ENCODE data around the gene UBASH3A.

The UBASH3A gene

DNA sequence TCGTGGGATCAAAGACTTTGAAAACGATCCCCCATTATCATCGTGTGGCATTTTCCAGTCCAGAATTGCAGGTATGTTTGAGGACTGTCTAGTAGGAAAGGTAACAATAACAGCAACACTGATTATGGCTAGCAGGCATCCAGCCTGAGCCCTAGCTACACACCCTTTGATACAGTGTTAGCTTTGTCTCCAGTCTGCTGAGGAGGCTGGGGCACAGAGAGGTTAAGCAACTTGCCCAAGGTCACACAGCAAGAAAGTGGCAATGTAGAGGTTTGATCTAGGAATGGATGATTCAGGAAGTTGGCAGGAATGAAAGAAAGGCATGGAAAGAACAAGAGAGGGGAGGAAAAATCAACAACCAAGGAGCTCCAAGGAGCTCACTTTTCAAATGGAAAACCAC lies 31.2 kb downstream of the UBASH3A start:
- no peak for TF ChIP-seq JUND (IDR thresholded peaks at IDR 0.05; ENCODE audit: low read depth)
- in situ Hi-C loops (cut with HindIII; ENCODE audit: low pct_unique_long_range_greater_than_20kb, low sequenced_read_pairs): no loop called here
- no peak for DNase-seq (ENCODE audit: low read depth in 1 of 2, low spot score in 1 of 2)

DNA sequence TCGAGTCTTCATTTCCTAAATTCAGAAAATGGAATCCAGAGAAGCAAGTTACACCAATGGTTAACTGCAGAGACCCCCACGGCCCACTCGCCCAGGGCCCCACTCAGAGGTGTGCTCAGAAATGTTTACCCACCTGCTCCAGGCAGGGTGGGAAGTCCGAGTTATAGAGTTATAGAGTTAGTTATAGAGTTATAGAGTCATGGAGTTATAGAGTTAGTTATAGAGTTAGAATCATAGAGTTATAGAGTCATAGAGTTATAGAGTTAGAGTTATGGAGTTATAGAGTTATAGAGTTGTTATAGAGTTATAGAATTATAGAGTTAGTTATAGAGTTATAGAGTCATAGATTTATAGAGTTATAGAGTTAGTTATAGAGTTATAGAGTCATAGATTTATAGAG lies 31.7 kb downstream of the UBASH3A start:
- DNase-seq (ENCODE audit: low read depth in 1 of 2, low spot score in 1 of 2): no peak
- TF ChIP-seq JUND (IDR thresholded peaks at IDR 0.05; ENCODE audit: low read depth): no peak
- in situ Hi-C loops (cut with HindIII; ENCODE audit: low pct_unique_long_range_greater_than_20kb, low sequenced_read_pairs): no loop called here

DNA sequence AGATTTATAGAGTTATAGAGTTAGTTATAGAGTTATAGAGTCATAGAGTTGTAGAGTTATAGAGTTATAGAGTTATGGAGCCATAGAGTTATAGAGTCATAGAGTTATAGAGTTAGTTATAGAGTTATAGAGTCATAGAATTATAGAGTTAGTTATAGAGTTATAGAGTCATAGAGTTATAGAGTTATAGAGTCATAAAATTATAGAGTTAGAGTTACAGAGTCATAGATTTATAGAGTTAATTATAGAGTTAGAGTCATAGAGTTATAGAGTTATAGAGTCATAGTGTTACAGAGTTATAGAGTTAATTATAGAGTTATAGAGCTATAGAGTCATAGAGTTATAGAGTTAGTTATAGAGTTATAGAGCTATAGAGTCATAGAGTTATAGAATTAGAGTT lies 32.1 kb downstream of the UBASH3A start:
- DNase-seq (ENCODE audit: low read depth in 1 of 2, low spot score in 1 of 2): no peak
- in situ Hi-C loops (cut with HindIII; ENCODE audit: low pct_unique_long_range_greater_than_20kb, low sequenced_read_pairs): no loop called here
- TF ChIP-seq JUND (IDR thresholded peaks at IDR 0.05; ENCODE audit: low read depth): no peak

DNA sequence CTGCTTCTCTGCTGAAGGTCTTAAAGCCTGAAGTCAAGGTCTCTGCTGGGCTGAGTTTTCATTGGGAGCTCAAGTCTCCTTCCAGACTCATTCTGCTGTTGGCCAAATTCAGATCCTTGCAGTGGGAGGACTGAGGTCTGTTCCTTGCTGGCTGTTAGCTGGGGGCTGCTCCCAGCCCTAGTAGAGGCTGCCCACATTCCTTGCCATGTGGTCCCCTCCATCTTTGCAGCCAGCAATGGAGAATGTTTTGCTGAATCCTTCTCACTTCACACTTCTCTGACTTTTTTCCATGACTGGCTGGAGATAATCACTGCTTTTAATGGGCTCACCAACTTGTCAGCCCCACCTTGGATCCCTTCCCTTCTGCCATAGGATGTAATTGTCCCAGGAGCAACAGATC lies 33.2 kb downstream of the UBASH3A start:
- in situ Hi-C loops (cut with HindIII; ENCODE audit: low pct_unique_long_range_greater_than_20kb, low sequenced_read_pairs): no loop called here
- no peak for DNase-seq (ENCODE audit: low read depth in 1 of 2, low spot score in 1 of 2)
- no peak for TF ChIP-seq JUND (IDR thresholded peaks at IDR 0.05; ENCODE audit: low read depth)

DNA sequence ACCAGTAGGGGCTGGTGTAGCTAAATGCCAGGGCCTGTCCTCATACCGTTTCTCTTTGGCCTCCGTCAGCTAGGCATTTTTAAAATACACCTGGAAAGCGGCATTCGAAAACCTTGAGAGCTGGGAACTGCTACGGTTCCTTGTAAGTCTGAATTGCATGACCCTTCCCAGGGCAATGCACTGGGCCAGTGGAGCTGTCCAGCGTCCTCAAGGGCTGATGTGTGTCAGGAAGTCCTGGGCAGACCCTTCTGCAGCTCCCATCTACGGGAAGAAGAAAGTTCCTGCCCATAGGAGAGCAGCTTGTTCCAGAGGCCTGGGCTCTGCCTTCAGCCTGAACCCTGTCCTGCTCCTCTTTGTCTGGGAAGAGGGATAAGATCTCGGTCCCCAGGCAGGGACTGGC lies 34.1 kb downstream of the UBASH3A start:
- in situ Hi-C loops (cut with HindIII; ENCODE audit: low pct_unique_long_range_greater_than_20kb, low sequenced_read_pairs): no loop called here
- DNase-seq (ENCODE audit: low read depth in 1 of 2, low spot score in 1 of 2): peak; percentile 66 to 77
- no peak for TF ChIP-seq JUND (IDR thresholded peaks at IDR 0.05; ENCODE audit: low read depth)

DNA sequence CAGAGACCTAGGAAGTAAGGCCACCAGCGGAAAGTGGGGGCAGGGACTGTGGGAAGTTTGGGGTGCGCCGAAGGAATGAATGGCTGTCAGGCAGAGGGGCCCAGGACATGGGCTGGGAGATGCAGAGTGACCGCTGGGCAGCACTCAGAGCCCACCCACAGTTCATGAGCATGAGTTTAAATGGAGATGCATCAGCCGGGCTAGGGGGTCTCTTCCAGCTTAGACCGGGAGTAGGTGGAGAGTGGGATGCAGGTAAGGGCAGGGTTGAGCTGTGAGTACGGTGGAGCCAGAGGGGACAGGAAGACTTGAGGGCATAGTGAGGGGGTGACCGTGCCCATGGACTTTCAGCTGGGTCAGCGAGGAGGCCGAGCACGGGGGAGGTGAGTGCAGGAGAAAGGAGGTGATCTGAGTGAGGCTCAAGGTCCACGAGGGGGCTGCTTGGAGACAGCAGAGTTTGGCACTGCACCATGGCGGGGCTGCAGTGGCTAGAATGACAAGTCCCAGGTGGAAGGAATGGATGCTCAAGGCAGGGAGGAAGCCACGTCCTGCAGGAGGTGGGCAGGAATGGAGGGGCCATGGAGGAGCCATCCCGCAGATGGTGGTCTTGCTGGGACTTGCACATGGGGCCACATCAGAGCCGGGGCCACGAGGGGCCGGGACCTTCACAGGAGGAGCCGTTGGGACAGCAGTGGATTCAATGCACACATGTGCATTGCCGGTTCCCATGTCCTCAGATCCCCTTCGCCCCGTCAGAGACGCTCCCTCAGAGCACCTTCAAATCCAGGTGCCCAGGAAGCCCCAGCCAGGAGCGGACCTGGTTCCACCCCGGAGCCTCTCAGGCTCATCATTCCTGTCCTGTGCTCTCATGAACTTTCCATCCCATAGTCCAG lies 34.9 kb downstream of the UBASH3A start:
- TF ChIP-seq JUND (IDR thresholded peaks at IDR 0.05; ENCODE audit: low read depth): no peak
- in situ Hi-C loops (cut with HindIII; ENCODE audit: low pct_unique_long_range_greater_than_20kb, low sequenced_read_pairs): no loop called here
- DNase-seq (ENCODE audit: low read depth in 1 of 2, low spot score in 1 of 2): no peak

DNA sequence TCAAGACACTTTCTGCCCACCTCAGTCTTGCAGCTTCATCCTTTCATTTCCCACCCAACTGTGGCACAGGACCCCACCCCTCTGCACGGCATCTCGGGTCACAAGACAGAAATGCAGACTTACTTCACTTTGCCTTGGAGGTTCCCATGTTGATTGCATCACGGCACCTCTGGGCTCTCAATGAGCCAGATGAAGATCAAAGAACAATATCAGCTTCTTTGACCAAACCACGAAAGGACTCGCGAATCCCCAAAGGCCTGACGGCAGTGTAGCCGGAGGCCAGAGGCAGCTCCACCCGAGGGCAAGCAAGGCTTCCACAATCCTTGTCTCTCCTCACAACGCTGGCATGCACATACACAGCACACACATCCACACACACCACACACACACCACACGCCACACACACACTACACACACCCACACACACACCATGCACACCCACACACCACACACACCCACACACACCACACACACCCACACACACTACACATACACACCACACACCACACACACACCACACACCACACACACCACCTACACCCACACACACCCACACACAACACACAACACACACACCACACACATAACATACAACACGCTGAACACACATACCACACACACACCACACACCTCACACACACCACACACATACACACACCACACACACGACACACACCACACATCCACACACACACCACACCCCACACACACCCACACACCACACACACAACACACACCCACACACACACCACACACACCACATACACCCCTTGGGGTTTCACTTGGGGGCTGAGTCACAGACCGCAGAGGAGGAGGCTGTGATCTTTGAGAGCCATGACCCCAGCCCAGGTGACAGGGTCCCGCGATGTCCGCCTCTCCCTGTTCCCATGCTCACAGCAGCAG lies 35.8 kb downstream of the UBASH3A start:
- no peak for DNase-seq (ENCODE audit: low read depth in 1 of 2, low spot score in 1 of 2)
- in situ Hi-C loops (cut with HindIII; ENCODE audit: low pct_unique_long_range_greater_than_20kb, low sequenced_read_pairs): no loop called here
- TF ChIP-seq JUND (IDR thresholded peaks at IDR 0.05; ENCODE audit: low read depth): no peak

DNA sequence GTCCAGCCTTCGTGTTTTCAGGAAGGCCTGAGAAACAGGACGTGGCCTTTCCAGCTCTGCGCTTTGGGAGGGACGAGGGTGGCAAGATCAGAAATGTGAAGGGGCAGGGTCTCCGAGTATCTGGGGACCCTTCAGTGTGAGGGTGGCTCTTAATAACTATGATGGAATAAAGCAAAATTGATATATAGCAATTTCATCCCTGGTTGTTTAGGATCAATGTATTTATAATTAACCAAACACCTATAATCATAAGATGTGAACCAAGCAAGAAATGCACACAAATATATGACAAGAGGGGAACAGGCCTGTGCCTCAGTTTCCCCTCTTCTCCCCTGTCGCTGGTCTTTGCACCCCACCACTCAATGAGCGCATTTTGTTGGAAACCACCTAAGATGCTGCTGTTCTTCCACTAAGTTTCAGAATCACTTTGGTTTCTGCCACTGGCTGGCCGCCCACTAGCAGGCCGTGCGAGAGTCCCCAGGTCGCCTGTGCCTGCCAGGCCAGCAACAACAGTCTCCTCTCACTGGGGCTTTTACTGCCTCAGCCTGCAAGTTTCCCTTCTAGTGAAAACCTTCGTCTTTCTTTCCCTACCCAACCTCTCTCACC lies 36.6 kb downstream of the UBASH3A start:
- no peak for DNase-seq (ENCODE audit: low read depth in 1 of 2, low spot score in 1 of 2)
- no peak for TF ChIP-seq JUND (IDR thresholded peaks at IDR 0.05; ENCODE audit: low read depth)
- in situ Hi-C loops (cut with HindIII; ENCODE audit: low pct_unique_long_range_greater_than_20kb, low sequenced_read_pairs): no loop called here

DNA sequence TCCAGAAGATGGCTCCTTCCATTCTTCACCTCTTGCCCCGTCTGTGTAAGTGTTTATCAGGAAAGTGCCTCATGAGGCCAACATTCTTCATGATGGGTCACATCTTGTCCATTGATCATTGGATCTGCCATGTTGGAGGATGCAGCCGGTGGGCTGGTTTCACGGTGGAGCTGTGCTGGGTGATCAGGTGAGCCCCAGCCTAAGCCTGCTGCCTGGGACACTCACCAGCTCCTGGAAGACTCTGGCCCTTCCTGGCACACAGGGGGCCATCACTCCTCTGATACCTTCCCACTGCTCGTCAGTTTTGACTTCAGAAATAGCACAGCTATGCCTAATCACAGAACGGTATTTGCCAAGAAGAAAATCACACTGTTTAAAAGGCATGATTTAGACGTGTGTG lies 38.3 kb downstream of the UBASH3A start:
- in situ Hi-C loops (cut with HindIII; ENCODE audit: low pct_unique_long_range_greater_than_20kb, low sequenced_read_pairs): no loop called here
- no peak for TF ChIP-seq JUND (IDR thresholded peaks at IDR 0.05; ENCODE audit: low read depth)
- no peak for DNase-seq (ENCODE audit: low read depth in 1 of 2, low spot score in 1 of 2)

DNA sequence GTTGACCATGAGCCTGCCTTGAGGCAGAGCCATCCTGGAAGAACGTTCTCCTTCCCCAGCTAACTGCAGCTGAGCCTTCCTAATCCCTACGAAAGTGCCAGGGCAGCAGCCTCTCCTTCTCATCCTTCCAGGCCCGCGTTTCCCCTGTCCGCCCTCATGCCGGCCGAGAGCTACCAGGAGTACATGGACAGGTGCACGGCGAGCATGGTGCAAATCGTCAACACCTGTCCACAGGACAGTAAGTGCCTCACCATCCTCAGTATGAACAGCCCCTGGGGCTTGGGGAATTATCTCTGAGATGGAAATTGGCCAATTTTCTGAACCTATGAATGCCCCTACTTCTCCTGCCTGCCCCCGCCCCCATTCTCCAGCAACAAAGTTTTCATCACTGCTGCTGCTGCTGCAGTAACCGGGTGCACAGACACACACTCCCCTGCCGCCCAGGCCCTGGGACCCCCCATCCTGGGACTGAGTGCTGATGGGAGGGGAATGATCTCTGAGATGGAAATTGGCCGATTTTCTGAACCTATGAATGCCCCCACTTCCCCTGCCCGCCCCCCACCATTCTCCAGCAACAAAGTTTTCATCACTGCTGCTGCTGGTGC lies 39.6 kb downstream of the UBASH3A start:
- DNase-seq (ENCODE audit: low read depth in 1 of 2, low spot score in 1 of 2): no peak
- in situ Hi-C loops (cut with HindIII; ENCODE audit: low pct_unique_long_range_greater_than_20kb, low sequenced_read_pairs): no loop called here
- TF ChIP-seq JUND (IDR thresholded peaks at IDR 0.05; ENCODE audit: low read depth): no peak

DNA sequence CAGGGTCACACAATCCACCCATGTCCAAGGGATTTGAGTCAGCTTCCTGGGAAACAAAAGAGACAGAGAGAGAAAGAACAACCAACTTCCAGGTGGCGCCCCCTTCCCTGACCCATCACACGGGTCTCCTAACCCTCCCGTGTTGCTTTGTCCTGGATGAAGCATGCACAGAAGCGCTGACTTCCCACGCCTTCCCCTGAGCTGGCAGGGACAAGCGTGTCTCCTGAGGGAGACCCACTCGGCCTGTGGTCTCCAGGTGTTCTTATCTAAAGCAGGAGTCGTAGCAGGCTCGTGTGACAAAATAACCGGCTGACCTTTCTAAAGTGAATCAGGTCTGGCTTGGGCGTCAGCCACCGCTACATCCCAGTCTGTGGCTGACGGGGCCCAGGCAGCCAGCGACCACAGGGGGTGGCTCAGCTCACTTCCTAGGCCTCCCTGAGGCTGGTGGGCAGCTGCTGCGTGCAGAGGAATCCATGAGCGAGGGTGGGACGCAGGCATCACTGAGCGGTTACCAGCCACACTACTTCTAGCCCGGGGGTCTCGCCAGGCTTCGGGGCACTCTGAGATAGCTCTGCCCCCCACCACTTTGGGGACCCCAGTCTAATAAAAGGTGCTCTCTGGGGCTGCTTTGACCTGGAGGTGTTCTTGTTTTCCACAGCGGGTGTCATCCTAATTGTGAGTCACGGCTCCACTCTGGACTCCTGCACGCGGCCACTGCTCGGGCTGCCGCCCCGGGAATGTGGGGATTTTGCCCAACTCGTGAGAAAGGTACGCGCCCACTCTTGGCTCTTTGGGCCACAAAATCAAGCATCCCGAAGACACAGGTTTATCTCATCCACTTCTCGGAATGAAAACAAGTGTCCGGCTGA lies 40.4 kb downstream of the UBASH3A start:
- in situ Hi-C loops (cut with HindIII; ENCODE audit: low pct_unique_long_range_greater_than_20kb, low sequenced_read_pairs): no loop called here
- no peak for TF ChIP-seq JUND (IDR thresholded peaks at IDR 0.05; ENCODE audit: low read depth)
- DNase-seq (ENCODE audit: low read depth in 1 of 2, low spot score in 1 of 2): no peak

DNA sequence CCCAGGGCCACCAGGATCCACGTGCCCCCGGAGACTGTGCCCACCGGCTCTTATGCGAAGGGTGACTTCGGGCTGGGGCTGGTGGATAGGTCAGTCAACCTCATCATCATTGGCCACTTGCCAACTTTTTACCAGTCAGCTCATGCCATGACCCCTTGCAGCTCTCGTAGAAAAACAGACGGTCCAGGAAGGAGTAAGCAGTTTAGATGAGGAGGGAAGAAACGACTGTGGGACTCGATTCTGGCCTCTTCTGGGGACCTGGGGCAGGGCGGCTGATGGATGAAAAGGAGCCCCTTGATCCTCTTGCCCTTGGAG lies 41.0 kb downstream of the UBASH3A start:
- DNase-seq (ENCODE audit: low read depth in 1 of 2, low spot score in 1 of 2): no peak
- in situ Hi-C loops (cut with HindIII; ENCODE audit: low pct_unique_long_range_greater_than_20kb, low sequenced_read_pairs): no loop called here
- TF ChIP-seq JUND (IDR thresholded peaks at IDR 0.05; ENCODE audit: low read depth): no peak
